ENCODE measurements around the gene TIMM23.
"Not testable (repeated sequence)": the region's sequence is repeated elsewhere in the genome, so short reads cannot be mapped to it uniquely, and the experiment has no call there.

TIMM23 gene

GRCh38 chr10:45997994-45998763 lies 25.9 kb downstream of the TIMM23 start:
- DNase-seq: no peak

GRCh38 chr10:45999955-46000354 lies 27.7 kb downstream of the TIMM23 start:
- DNase-seq: not testable (repeated sequence)

DNA sequence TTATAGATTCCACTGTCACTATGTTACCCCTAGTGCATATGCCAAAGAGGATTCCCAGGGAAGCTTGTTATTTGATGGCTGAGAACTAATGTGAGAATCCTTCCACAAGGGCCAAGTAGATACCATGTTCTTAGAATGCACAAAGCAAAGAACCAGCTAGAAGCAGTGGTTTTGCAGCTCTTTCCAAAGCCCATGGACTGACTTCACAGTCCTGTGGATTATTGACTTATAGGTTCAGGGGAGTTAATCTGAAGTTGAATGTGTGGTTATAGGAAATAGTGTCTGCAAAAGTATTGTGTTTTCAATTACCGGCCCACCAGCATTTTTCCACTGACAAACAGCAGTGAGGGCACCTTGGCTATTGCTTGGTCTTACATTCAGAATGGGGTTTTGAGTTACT lies 28.2 kb downstream of the TIMM23 start:
- DNase-seq: no peak

GRCh38 chr10:46001187-46001756 lies 29.0 kb downstream of the TIMM23 start:
- DNase-seq: no peak

DNA sequence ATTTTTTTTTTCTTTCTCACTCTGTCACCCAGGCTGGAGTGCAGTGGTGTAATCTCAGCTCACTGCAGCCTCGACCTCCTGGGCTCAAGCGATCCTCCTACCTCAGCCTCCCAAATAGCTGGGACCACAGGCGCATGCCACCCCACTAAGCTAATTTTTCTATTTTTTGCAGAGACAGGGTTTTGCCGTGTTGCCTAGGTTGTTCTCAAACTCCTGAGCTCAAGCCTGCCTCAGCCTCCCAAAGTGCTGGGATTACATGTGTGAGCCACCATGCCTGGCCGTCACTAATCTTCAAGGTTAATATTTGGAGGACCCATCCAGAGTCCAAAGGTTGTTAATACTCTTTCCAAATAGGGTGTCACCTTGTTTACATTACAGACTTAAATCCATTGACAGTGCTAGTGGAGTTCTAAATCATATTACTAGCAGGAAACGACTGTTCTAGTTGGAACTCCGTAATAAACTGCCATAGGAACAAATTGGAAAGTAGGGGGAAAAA lies 29.9 kb downstream of the TIMM23 start:
- not testable (repeated sequence) for DNase-seq

DNA sequence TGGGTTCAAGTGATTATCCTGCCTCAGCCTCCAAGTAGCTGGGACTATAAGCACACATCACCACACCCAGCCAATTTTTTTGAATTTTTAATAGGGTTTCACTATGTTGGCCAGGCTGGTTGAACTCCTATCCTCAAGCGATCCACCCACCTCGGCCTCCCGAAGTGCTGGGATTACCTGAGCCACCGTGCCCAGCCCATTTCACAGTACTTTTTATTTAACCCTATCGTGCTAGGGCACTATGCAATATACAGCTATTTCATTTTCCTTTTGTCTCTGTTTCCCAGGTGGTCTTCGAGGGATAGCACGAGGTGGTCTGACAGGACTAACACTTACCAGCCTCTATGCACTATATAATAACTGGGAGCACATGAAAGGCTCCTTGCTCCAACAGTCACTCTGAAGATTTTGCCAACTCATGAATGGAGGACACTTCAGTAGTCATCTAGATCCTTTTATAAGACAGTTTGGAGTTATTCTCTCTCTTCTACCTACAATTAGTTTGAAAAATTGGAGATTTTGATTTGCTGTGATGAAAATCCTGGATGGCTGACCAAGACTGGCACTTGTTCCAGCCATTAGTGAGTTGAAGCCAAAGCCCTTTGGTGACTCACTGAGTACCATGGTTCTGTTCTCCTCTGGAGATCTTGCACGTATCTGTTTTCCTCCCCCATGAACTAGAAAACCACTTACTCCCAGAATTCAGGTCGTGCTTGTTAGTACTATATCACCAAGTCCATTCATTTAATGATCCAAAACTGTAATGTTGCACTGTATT lies 30.8 kb downstream of the TIMM23 start:
- no peak for DNase-seq

DNA sequence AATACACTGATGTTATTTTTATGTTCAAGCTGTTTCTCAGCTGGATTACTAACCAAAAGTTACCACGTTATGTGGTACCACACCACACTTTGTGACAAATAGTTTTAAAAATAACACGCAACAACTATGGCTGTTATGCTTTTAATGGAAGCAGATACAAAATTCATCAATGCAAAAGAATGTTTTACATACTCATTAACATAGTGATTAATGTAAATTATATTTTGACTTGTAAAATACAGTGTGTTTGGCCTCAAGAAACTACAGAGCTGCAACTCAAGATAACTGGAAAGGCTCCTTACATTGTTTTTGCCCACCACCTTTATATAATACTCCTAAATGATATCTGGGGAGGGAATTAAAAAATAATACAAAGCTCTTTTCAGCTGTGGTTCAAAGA lies 32.7 kb downstream of the TIMM23 start:
- no peak for DNase-seq

- no peak for DNase-seq
Observed at GRCh38 chr10:46005383-46005782, 33.1 kb downstream of the TIMM23 start.

DNA sequence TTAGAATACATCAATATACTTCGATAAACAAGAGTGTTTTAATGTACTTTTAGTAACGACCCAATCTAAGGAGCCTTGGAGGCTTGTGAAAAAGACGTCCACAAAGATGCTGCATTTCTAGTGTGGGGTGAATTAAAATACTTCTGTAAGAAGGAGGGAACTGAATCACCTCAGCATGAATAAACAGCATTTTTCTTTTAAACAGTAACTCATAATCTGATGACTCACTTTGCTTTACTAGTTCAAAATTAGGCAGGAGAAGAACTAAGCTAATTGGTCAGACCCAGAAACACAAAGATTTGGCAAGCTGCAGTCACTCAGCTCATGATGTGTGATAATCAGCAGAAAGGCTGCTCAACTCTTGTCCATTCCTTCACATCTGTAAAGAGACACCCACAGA lies 33.9 kb downstream of the TIMM23 start:
- DNase-seq: no peak

- no peak for DNase-seq
Observed at GRCh38 chr10:46012746-46013145, 40.5 kb downstream of the TIMM23 start.

- DNase-seq: no peak
Observed at GRCh38 chr10:46014206-46014605, 41.9 kb downstream of the TIMM23 start.

- DNase-seq: no peak
Observed at GRCh38 chr10:46014683-46015405, 42.6 kb downstream of the TIMM23 start.

DNA sequence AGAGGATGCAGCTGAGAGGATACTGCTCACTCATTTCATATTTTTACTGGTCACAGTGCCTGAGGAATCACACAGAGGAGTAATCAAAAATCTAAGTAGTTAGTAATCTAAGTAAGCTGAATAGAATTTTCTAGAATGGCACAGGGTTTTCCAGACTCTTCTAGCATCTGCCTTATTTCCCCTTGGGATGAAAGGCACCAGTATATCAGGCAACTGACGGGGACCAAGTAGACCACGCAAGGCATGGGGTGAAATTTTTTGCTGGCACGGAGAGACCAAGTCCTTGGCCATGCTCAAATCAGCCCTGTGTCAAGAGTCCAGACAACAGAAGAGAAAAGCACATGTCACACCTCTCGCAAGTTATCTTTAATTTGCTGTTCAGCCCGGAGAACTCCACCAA lies 43.9 kb downstream of the TIMM23 start:
- no peak for DNase-seq

DNA sequence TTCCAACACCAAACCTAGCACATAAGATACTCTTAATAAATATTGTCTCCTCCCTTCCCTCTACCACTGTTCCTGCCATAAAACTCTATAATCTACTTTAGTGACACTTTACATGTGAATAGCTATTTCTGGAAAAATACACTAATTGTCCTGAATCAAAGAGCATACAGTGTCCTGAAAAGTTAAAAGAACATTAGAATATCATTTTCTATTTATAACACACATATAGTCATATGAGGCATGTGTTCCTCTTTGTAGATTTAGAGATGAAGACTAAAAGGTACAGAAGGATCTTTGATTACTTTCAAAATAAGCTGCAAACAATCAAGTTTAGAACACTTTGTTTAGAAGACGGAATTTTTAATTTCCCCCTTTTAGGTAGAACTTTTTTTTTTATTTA lies 44.5 kb downstream of the TIMM23 start:
- no peak for DNase-seq

DNA sequence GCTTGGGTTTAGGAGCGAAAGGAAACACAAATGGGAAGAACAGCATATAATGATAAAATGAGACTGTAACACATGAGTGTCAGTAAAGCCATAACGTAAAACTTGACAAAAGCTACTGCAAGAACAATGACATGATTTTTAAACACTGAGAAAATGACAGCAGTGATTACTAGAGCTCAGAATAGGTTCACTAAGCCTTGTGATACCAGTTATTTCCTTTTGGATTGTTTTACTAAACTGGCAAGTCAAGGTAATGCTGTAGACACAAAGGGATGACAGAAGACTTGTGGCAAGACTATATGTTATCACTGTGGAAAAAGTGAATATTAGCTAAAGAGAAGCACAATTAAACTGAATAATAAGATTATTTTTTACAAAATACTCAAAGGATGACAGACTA lies 45.4 kb downstream of the TIMM23 start:
- DNase-seq: no peak

DNA sequence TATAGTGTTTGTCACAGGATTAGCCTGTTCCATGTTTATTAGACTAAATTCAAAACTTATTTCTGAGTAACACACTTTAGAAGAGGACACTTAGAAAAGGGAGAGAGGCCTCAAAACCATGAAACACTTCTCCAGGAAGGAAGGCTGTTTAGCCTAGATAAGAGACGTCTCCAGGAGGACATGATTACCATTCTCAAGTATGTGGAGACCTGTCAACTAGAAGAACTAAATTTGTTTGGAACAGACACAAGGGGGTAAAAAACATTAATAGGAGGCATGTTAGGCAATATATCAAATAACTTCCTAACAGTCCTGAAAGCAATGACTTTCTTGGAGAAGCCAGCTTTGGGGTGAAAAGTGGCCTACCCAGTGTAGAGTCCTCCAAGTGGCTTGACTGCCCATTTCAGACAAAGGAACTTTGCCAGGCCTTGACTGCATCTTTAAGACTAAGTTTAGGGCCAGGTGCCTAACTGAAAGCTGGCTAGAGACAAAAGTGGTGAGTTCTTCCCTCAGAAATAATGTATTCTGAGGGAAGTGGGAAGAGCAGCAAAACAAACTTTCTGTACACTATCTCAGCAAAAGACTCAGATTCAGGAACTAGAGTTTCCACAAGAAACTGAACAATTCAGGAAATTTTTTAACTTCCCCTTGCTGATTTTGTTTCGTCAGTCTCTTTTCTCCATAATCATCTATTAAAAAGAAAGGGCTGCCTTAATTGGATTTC lies 46.3 kb downstream of the TIMM23 start:
- DNase-seq: no peak

DNA sequence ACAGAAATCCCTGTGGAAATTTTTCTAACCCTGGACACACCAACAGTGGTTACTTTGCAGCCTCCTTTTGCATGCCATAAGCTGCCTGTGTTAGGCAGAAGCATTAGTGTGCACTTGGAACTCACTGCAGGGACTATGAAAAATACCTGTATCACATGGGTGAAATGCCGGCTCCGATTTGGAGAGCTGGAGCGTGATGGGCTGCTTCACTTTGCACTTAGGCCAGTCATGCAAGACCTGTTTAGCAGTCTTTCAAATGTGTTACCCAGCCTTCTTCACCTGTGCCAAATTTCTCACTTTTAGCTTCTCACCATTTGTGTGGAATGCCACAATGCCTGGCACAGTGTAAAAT lies 46.9 kb downstream of the TIMM23 start:
- no peak for DNase-seq

DNA sequence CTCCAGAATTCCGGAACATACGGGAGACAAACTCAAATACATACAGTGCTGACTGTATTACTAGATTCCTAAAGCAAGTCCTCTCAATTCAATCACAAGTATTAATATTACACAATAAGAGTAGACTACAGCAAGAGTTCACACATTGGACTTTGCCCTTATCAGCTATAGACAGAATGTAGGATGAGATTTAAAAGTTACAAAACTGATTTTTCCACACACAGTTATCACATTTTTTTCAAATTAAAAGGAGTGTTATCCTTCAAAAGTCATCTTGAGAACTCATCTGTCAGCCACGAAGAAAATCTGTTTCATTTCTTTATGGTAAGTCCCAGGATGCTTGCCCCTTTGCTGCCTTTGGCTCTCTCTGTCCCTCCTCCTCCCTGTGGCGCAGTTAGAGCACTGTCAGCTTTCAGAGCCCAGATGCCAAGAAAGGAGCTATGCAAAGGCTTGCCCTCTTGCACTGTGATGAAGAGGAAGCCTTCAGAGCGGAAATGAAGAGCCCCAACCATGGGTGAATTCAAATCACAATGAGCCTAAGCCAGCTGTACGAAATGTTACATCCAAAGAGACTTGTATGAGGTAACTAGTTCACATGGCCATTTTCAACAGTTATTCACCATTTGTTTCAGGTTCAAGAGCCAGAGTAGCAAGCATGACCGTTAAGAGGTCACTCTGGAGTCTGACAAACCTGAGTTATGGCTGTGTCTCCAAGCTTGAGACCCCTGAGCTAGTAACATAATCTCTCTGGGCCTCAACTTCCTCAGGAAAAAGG lies 47.5 kb downstream of the TIMM23 start:
- no peak for DNase-seq

GRCh38 chr10:46020344-46020657 lies 48.0 kb downstream of the TIMM23 start:
- no peak for DNase-seq

GRCh38 chr10:46022978-46023702 lies 50.9 kb downstream of the TIMM23 start:
- DNase-seq: peak; percentile 29 to 67 (median 46)

GRCh38 chr10:46024948-46025347 lies 52.7 kb downstream of the TIMM23 start:
- no peak for DNase-seq
